Limb (tissue), 2 donors: ENCODE data around the gene RASGRP4.
A peak's percentile ranks its signal among the peaks of the same experiment; 100 is the strongest.

ENCODE experiments used
- DNase-seq, 2 donors: peaks; one replicate each; pipeline ENCODE4 v3.0.0-alpha.2; 2016; ENCODE audit errors: extremely low spot score in 2 of 2

RASGRP4 gene

GRCh38 chr19:38389957-38390924 lies 35.8 kb downstream of the RASGRP4 start:
- DNase-seq: peak in 1 of 2 donors; percentile 44

- DNase-seq: peak in 1 of 2 donors; percentile 63
Observed at GRCh38 chr19:38389101-38389925, 36.7 kb downstream of the RASGRP4 start.

DNA sequence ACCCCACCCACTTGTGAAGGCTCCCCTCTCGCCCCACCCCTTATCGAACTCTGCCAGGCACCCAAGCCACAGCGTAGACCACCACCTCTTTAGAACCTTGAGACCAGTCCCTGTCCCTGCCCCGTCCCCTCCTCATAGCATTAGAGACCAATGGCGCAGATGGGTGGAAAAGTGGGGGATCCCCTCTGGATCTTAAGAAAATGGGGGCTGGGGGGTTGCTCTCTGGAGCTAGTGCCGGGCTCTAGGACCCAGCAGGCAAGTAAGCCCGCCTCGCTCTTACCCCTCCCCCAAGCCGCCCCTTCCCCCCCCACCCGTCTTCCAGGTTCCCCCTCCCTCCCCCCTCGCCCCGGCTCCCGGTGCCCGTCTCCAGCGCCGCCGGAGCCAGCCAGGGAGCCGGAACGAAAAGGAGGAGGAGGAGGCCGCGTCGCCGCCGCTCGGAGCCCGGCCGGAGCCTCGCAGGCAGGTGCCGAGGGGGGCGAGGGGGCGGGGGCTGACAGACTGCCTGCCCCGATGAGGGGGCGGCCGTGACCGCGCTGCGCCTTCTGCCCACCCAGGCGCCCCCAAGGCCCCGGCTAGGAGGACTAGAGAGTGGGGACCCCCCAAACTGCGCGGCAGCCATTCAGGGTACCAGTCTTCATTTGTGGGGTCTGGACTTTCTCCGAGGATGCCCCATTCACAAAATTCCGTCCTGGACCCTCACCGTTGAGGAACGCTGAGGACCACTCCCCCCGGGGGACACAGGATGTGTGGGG lies 37.5 kb downstream of the RASGRP4 start, which contains the start of gene SPRED3:
SPRED3 (plus strand) TSS at position 349 of the 752 bp plus-strand sequence. CDS start 1,606 bp downstream, outside the sequence.
- DNase-seq: peak in 1 of 2 donors; percentile 79

- DNase-seq: peak; percentile 52 to 86
Observed at GRCh38 chr19:38387550-38388348, 38.3 kb downstream of the RASGRP4 start, which contains the start of gene GGN. GGN (minus strand) TSS chr19:38388034; CDS start chr19:38387261, 773 bp downstream.

DNA sequence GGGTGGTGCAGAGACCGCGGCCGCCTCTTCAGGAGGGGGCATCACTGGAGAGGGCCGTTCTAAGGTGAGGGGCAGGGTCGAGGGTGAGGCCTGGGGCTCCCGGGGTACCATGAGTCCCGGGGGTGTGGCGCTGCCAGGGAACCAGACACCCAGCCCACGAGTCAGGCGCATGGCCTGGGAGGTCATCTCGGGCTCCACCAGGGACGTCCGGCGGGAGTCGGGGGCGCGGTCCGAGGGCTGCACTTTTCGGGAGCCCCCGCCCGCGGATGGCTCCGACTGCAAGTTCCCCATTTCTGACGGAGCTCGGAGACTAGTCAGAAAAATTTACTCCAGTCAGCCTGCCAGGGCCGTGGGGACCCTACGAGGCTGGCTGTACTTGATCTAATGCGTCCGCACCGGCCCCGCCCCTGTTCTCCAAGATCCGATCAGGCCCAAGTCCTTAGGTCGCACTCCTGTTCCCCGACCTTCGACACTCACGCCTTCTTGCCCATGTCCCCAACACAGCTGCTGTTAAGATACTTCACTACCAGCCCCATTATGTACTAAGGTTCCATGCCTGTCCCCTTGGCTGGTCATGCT lies 39.0 kb downstream of the RASGRP4 start:
- peak in 1 of 2 donors; percentile 47 for DNase-seq

- DNase-seq: peak in 1 of 2 donors; percentile 42
Observed at GRCh38 chr19:38386300-38386970, 39.6 kb downstream of the RASGRP4 start.

GRCh38 chr19:38385804-38386257 lies 40.2 kb downstream of the RASGRP4 start:
- DNase-seq: peak in 1 of 2 donors; percentile 36

GRCh38 chr19:38385057-38385803 lies 40.8 kb downstream of the RASGRP4 start:
- peak in 1 of 2 donors; percentile 43 for DNase-seq

- peak in 1 of 2 donors; percentile 40 for DNase-seq
Observed at GRCh38 chr19:38384209-38385027, 41.6 kb downstream of the RASGRP4 start.

DNA sequence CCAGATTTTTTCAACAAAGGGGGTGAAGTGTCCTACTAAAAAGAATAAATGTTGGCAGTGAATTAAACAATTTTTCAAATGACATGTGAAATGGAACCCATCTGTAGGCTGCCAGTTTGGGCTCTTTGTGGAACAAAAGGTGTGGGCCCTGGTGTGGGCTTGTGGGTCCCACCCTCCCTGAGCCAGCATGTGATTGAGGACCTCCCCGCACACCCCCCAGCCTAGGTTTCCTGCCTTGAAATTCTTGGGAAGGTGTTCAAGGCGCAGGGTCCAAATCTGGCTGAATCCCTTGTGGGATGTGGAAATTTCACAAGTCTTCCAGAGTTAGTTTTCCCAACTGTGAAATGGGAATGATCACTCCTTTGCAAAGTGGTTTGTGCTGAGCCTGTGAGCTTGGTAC lies 42.3 kb downstream of the RASGRP4 start:
- DNase-seq: peak in 1 of 2 donors; percentile 11

DNA sequence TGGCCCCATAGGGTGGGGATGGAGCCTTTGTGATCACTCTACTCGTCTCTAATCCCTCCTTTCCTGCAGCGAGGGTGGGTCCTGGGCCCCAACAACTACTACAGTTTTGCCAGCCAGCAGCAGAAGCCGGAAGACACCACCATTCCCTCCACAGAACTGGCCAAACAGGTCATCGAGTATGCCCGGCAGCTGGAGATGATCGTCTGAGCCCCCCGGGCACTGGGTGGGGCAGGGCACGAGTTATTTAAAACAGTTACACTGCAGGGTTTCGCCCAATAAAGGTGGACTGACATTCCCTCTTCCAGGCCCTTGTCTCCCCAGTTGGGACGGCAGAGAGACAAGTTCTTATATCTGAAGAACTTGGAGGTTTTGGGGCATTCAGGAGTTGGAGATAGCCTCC lies 42.8 kb downstream of the RASGRP4 start:
- DNase-seq: peak in 1 of 2 donors; percentile 24

DNA sequence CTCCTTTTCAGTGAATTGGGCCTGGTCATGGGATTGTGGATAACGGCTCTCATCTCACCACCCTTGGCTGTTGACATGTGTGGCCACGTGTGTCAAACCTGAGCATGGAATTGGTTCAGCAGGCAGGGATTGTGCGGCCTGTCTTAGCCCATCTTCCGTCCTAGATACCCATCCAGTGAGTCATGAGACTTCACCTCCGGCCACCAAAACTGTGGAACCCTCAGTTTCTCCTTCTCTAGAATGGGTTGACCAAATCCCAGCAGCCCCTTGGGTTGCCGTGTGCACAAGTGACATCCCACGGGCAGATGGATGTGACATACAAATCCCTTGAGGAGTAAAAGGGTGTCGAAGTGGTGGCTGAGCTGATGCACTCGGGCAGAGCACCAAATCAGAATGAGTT lies 44.9 kb downstream of the RASGRP4 start:
- no peak for DNase-seq

GRCh38 chr19:38378866-38379265 lies 47.2 kb downstream of the RASGRP4 start:
- no peak for DNase-seq

DNA sequence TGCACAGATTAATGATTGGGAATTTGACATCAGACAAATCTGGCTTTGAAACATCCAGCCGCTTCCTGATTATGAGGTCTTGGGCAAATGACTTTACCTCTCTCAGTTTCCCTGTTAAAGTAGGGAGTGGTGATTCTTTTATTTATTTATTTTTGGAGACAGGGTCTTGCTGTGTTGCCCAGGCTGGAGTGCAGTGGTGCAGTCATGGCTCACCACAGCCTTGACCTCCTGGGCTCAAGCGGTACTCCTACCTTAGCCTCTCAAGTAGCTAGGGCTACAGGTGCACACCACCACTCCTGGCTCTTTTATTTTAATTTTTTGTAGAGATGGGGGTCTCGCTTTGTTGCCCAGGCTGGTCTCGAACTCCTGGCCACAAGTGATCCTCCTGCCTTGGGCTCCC lies 49.0 kb downstream of the RASGRP4 start:
- DNase-seq: no peak

- no peak for DNase-seq
Observed at GRCh38 chr19:38376576-38376975, 49.4 kb downstream of the RASGRP4 start.

DNA sequence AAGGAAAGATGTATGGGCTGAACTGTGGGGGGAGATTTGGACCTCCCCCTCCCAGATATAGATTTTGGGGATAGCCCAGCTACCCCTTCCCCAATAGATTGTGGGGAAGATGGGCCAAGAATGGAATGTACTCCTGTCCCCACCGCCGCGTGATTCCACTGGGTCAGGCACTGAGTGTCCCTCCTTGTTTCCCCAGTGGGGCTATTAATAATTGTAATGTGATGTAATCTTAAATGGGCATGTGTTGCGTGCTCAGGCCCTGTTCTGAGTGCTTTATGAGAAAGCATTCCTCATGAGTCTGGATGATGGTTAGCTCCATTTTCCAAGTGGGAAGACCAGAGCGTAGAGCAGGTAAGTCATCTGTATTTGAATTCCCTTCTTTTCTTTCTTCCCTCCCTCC lies 50.3 kb downstream of the RASGRP4 start:
- no peak for DNase-seq

- DNase-seq: no peak
Observed at GRCh38 chr19:38375098-38375493, 50.9 kb downstream of the RASGRP4 start.
